Suppressor macrophage treated with lipopolysaccharide for 1 hour (primary cell): ENCODE measurements around the gene XPNPEP1.

ENCODE experiments used
- DNase-seq, 3 donors: peaks; one replicate each; pipeline ENCODE4 v3.0.0-alpha.2; 2020 to 2022

Gene XPNPEP1

DNA sequence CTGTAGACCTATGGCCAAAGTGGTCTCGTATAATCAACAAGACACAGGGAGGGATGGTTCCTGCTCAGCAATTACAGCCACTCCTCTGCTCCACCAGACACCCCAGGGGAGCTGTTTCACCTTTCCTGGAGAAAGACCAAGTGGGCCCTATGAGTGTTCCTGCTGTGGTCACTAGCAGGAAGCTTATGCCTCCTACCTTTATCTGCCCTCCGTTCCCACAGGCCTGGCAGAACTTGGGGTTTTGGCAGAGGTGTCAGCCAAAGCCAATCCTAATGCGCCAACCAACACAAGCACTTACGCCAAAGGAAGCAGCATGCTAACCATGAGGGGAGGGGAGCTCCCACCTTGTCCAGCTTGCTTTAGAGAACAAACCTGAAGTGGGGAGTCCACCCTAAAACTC lies 31.2 kb downstream of the XPNPEP1 start:
- DNase-seq, result no peak

GRCh38 chr10:109891105-109891504 lies 32.2 kb downstream of the XPNPEP1 start:
- DNase-seq, result no peak

- peak; percentile 80 to 93 (median 82) for DNase-seq
Observed at GRCh38 chr10:109889867-109890266, 33.4 kb downstream of the XPNPEP1 start.

DNA sequence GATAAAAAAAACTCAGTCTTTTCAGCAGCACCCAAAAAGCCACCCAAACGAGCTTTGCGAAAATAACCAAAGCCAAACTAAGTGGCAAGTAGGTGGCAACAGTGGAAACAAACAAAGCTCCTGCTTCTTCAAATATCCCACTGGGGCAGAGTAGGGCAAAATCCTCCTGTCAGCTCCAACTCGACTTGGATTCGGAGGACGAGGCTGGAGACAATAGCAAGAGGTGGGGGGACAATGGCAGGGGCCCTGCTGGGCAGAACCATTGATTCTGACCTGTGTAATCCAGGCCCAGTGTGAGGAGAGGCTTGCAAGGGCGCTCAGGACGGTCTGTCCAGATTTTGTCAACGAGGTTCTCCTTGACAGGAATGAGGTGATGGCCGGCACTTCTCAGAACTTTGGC lies 35.5 kb downstream of the XPNPEP1 start:
- no peak for DNase-seq

DNA sequence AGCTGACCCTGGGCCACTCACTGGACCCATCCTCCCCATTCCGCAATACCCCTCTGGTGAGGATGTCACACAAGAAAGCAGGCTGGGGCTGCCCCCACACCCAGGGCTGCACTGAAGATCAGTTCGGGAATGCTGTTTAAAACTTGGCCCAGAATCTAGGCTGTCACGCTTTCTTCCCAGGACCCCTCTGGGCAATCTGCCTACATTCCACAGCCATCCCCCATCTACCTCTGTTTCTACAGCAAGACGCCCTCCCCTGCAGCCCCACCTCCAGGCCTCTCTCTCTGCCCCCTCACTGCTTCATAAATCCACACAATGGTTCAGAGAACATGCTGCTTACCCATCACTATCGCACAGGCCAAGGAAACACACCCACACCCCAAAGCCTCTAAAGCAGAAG lies 36.1 kb downstream of the XPNPEP1 start:
- DNase-seq, result no peak

GRCh38 chr10:109886781-109887140 lies 36.5 kb downstream of the XPNPEP1 start:
- peak in 2 of 3 donors; percentile 21 to 63 for DNase-seq

DNA sequence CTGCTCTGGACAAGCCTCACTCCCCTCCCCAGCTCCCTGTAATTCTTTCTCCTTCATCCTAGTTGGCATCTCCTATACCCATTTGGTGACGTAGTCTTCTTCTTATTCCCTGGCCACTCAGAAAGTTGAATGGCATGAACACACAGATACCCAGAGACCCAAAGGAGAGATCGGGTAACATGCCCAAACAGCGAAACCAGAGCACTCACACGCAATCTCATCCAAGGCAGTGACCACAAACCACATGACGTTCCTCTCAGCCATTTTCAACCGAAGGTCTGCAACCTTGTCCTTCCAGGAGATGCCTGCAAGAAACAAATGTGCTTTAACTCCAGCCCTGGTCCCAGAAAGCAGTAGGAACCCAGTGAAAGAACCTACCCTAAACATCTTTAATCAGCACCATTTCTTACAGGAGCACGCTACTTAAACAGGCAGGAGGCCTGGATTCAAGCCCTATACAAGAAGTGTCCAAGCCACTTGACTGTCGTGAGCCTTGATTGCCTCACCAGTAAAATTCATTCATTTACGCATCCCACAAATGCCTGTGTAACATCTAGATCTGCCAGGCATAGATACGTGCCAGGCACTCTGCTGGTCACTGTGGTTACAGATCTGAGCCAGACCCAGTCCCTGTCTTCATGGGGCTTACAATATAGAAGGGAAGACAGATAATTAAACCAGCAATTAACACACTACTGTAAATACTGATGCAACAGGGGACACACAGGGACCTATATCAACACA lies 37.1 kb downstream of the XPNPEP1 start:
- peak in 2 of 3 donors; percentile 23 to 36 for DNase-seq

GRCh38 chr10:109883859-109884771 lies 39.2 kb downstream of the XPNPEP1 start:
- peak; percentile 79 to 87 (median 81) for DNase-seq

DNA sequence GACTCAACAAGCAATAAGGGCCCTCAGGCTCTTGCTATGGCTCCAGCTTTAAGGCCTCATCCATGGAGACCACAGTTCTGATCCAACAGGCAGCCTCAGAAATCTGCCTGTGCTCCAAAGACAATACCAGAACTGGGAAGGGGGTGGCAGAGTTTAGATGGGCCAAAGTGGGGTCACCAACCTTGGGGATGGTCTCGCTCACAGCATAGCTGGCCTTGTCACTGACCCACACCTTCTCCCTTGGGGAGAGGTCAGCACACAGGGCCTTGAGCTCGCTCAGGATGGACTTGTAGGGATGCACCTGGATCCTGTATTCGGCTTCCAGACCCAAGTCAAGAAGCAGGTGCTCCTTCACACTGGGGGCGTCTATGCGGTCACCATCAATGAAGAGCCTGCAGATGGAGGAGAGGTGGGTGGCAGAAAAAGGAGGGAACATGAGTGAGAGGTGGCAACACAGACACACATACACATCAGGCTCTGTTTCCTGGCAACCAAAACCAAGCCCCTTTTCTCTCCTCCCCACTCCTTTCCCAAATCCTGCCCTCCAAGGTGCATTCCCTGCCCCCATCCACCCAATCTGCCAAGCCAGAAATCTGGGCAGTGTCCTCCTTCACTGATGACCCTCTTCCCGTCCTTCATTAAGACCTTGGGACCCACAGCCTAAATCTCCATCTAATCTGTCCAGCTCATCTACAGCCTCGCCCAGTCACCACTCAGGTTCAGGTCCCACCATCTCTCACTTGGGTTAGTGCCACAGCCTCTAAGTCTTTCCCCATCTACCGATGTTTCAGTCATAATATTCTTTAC lies 40.9 kb downstream of the XPNPEP1 start:
- DNase-seq, result no peak

GRCh38 chr10:109881769-109882057 lies 41.6 kb downstream of the XPNPEP1 start:
- DNase-seq, result no peak

DNA sequence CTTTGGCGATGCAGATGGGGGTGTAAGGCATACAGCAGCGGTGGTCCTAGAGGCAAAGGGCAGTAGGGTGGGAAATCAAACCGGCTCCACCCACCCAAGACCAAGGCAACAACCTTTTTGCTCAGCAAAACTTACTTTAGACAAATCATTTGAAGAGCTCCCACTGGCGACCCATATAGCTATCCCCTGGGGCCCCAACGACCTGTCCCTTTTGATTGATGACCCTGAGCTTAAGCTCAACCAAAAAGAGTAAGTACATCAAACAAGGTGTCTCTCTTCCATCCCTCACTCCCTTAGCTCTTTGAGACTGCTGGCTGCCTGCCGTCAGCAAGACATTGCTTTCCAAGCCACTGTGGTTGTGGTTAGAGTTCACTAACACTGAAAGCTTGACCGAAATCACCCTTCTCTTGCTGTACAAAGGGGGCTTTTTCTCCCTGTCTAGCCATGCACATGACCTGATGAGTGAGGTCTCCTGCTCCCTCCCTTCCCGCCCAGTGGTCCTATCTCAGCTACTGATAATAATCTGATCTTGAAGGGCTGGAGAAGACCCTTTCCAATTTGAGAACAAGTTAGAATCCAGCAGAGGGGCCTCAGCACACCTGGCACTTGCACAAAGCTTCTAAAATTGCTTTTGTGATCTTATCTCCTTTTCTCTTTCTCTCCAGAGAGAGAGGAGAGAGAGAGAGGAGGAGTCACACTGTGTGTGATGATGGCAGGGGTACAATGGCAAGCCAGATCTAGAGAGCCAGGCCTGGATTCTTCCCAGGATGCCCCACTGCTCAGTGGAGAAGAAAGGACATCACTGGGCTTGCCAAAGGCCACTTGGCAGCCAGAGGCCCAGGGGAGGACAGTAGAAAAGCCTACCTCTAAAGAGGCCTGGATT lies 42.2 kb downstream of the XPNPEP1 start:
- no peak for DNase-seq

DNA sequence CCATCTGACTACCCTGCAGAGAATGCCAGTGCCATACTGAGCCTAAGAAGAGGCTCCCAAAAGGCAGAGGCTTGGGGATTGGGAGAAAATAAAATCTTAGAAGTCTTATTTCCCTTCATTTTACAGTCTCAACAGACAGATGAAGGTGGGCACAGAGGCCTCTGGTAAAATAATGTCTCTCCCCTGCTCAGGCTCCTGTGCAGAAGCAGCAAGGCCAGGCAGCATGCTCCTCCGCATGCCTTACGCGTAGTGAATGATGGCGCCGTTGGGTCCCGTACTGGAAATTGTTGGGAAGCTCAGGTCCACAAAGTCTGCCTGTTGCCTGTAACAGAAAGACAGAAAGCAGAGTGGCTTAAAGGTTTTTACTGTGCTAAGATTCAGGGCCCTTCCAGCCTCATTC lies 45.8 kb downstream of the XPNPEP1 start:
- DNase-seq, result no peak

DNA sequence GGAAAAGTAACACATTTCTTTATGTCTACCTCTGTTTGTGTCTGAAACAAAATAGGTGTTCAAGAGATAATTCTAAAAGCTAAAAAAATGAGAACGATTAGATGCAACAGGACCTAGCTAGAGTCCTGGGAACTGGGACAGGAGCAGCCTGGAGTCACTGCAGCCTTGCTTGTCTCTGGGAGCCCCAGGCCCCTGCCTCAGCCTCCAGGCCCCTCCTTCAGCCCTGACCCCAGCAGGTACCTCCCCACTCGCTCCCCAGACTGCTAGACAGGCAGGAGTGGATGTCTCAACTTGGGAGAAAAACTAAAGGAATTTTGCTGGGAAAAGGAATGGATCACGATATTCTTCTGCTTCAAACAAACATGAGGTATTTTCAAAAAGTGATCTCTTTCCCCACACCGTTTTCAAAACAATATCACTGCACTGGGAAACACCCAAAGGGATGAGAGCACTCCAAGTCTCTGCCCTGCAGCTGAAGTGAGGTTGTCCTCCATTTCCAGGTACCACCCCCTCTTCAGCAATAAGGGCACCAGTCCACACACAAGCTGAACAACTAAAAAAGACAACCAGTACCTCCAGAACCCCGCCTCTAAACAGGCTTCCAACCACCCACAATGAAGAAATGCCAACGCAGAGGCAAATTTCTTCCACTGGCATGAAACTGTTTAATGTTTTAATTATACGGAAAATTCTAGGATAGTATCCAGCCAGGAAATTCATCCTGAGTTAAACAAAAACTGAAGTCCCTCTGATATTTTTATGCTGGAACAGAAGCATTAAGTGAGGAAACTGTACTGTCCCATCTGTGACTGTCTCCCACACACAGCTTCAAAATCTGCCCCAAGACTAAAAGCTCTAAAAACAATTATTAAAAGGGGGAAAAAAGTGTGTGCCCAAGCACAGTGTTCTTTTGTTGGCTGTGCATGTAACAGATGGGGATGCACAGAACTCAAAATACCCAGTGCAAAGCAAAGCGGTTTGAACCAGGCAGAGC lies 47.2 kb downstream of the XPNPEP1 start:
- DNase-seq, result no peak

DNA sequence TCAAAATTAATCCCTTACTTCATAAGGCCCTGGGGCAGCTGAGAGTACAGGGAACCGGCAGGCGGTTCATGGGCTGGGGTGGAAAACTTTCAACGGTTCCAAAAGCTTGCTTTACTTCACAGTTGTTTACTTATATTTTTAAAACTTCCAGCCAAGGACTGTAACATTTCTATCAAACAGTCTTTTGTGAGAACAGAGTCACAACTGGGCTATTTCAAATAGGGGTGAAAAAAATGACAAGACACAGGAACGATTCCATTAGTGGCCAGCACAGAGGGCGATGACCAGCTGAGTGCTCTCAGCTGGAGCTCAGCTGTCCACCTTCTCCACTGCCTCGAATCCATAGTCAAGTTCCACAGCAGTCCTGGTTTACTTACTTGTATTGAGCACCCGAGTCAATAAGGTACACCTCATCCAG lies 48.2 kb downstream of the XPNPEP1 start:
- no peak for DNase-seq

GRCh38 chr10:109871476-109871875 lies 51.8 kb downstream of the XPNPEP1 start:
- no peak for DNase-seq

DNA sequence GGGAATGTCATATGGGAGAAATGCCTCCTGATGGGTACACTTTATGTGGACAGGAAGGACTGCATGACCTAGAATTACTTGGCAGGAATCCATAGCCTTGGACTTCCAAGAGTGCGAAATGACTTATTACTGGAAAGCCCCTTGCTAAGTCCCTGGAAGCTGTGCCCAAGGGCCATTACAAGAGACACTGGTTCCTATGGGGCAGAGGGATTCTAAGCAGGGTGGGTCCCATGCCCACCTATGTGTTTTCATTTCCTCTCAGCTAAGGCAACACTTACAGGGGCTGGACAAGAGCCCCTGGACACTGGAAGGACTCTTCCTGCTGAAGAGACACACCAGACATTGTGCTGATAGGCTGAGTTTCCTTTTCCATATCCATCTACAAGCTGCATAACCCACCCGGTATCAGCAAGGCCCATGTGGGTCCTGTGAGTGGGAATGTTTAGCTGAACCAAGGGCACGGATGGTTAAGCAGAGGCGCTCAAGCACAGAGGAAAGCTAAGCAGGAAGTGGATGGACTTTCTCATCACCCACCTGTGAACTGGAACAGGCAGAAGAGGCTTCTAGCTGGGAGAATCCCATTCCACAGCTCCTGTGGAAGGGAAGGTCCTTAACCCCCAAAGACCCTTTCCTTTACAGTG lies 56.2 kb downstream of the XPNPEP1 start:
- peak; percentile 17 to 39 (median 23) for DNase-seq

- DNase-seq, result no peak
Observed at GRCh38 chr10:109866168-109866994, 56.9 kb downstream of the XPNPEP1 start.

GRCh38 chr10:109863775-109864174 lies 59.5 kb downstream of the XPNPEP1 start:
- DNase-seq, result no peak

- DNase-seq, result no peak
Observed at GRCh38 chr10:109862738-109863137, 60.6 kb downstream of the XPNPEP1 start.

DNA sequence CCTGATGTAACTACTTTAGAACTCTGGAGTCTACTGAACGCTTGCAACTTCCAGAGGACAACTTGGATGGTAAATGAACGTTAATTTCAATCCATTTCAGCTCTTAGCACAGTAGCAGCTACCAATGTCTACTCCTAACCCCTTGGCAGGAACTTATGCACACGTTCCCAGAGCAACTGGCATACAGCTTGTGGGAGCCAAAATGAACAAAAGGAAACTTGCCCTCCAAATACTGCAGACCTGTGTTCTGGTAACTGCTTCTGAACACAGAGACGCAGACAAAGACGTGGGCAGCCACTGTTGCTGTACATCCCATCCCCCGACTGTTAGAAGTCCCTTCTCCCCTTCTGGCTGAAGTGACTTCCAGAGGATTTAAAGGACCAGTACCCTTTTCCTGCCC lies 61.3 kb downstream of the XPNPEP1 start:
- DNase-seq, result no peak
